Kasumi-1 (cell line): ENCODE data around the gene MICAL2.

Experiments used
- DNase-seq, 2 experiments: peaks; one replicate each; lab custom pipeline; 2025; lab: John Stamatoyannopoulos, UW

MICAL2 gene

DNA sequence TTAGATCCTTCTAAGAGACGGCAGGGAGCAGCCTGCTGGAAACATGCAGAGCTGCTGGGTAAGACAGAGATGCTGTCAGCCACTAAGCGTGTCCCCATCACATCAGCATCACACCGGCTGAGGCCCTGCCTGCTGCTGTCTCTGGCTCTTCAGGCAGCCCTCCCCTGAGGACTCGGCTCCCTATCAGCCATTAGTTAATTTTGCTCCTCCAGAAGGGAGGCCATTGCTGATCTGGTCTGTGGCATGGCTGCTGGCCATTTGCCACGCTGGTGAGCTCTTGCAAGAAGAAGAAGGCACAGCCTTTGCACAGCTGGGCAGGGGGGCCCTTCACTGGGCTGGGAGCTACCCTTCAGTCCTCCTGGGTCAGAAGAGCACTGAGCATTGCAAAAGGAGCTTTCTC, 135.8 kb downstream of the MICAL2 start:
- DNase-seq = no peak

DNA sequence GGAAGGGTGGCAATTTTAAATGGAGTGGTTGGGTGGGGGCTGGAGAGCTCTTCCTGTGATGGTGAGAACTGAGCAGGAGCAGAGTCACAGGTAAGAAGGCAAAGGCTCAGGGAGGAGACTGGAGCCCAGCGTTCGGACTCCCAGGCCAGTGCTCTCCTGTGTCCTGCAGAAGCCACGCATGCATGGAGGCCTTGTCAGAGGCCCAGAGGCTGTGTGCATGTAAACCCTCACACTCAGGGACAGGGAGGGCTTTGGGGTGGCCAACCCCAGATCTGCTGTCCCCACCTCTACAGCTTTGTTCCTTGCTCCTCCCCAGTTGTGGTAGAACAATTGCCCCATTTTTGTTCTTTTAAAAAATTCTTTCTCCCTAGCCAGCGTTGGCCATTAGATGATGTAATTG, 136.6 kb downstream of the MICAL2 start:
- DNase-seq = no peak

DNA sequence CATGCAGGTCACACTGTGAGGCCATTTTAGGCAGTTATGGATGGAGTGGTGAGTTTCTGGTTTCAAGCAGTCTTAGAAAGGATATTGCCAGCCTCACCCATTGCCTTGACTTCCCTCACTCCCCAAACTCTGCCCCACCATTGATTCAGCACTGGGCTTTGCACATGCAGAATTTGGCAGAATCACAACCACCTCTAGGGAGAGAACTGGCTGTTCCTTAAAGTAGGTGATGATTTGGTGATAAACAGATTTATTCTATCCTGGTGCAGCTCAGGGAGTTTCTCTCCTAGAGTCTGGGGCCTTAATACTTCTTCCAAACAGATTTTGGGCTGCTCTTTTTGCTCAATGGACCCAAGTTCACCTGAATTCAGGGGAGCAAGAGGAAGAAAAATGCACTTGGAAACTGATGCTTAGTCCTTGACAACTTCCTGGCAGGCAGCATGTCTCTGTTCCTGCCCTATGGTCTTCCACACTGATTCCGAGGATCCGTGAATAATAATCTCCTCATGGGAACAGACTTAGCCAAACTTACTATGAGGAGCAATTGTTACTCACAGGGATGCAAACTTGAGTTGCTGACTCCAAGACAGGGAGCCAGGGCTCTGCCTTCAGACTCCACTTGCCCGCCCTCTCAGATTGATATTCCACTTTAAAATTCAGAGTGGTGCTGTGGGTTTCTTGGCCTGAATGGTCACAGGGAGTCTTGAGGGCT, 137.3 kb downstream of the MICAL2 start:
- no peak for DNase-seq

- no peak for DNase-seq
Measured at GRCh38 chr11:12248330-12248729, 137.9 kb downstream of the MICAL2 start.

DNA sequence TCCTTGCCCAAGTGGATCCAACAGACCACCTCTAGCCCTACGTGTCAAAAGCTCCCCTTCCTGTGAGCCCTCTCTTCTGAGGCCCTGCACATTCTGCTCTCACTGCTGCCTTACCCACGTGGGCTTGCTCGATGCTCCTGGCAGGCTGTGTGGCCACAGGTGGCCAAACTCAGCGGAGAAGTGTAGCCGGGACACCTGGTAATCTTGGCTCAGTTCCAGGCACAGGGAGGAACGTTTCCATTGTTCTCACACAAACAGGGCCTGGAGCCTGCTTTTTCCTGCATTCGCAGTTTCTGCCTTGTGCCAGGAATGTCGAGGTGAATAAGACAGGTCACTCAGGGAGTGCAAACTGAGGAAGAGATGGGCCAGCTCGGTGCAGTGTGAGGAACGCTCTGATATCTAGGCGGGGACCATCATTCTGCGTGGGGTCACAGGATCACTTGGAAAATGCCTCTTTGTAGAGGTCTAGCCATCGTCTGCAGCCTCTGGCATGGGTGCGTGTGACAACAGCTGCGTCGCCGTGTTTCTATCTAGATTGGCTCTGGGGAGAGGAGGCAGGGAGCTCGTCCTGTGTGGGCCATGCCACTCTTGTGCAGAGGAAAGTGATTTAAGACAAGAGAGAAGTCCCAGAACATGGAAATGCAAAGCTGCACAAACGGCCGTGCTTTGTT, 139.3 kb downstream of the MICAL2 start:
- DNase-seq = no peak

- DNase-seq = no peak
Measured at GRCh38 chr11:12251666-12252560, 141.5 kb downstream of the MICAL2 start.

GRCh38 chr11:12253843-12254281, 143.5 kb downstream of the MICAL2 start:
- no peak for DNase-seq

DNA sequence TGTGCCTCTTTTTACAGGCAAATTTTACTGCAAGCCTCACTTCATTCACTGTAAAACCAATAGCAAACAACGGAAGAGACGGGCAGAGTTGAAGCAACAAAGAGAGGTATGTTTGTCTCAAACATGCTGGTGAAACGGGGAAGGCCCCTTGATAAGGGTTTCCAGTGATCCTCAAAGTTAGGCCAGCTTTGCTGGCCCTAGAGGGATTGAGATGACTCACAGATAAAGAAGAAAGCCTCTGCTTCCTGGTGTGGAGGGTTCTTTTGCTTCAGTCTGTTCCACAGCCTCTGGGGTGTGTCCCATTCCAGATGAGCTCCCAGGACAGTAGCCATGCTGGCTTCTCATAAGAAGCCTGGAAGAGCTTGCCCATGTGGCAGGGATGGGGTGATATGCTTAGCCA, 148.1 kb downstream of the MICAL2 start:
- DNase-seq = no peak

DNA sequence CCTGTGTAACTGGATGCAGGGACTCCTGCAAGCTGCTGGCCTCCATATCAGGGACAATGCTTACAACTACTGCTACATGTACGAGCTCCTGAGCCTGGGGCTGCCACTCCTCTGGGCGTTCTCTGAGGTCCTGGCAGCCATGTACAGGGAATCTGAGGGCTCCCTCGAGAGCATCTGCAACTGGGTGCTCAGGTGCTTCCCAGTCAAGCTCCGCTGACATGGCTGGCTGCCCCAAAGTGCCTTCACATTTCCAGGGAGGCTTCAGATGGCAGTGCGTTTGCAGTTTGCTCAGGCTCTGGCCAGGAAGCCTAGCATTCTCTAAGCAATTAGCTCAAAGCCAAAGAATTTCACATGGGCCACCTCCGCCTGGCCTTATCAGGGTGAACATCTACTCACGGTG, 149.6 kb downstream of the MICAL2 start:
- no peak for DNase-seq

DNA sequence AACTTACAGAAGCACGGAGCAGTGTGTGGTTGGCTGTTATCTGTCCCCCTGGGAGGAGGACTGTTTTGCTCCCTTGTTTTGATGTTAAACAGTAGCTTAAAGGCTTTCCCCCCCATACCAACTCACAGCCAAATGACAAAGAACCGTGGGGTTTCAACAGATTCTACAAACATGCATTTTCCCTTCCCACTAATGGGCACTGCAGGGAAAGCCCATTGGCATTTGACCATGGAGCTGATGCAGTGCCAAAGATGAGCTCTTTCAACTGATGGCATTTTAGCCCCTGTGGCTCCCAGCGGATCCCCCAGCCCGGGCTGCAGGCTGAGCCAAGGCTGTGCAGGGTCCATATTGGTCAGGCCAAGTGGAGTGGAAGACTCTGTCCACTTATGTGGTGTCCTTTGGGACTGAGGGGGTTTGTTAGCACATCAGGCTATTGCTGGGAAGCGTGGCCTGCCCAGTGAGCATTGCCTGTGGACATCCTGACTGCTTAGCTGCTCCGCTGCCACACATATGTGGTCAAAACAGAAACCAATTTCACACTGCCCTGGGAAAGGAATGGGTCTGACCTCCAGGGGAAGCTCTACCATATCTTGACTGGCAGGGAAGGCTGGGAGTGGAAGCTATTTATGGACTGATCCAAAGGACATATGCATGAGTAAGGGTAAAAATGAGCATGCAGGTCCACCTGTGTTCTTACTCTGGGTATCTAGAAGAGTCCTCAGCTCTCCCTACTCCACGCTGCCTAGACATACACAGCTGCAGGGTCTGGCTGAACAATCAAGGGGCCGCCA, 150.5 kb downstream of the MICAL2 start:
- no peak for DNase-seq

DNA sequence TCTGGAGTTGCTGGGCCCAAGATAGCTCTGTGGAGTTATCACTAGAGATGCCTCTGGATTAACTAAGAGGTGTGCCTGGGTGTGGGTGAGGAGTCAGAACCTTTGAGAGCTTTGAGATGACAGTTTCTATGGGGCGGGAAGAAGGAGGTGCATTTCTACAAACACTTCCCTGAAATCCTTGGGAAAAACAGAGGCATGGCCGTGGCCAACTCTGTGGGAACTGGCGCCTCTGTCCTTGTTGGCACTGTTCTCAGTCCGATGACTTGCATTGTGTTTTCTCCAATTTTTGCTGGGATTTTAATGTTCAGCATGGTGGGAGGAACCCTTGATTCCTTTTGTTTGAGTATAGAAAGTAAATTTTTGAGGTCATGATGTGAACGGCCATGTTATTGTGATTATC, 151.2 kb downstream of the MICAL2 start:
- no peak for DNase-seq

DNA sequence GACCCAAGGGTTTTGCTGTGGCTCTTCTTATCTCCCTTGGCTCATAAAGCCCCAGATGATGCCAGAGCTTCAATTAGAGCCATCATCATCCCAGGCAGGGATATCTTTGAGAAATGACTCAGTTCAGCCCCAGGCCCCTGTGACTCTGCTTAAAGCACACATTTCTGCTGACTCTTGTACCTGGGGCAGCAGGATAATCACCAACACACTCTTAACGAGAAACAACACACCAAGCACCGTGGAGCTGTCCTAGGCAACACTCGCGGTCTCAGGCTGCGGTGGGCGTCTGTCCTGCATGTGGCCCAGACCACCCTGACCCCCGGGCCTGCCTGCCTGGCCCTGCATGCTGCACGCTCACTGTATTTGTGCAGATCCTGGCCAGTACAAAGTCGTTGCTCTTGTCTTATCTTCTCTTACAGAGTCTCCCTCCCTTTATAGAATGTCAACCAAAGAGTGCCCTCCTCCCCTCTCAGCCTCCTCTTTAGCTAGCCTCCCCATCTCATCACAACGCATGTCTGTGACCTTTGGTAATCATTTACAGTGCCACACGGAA, 152.8 kb downstream of the MICAL2 start:
- DNase-seq = no peak

DNA sequence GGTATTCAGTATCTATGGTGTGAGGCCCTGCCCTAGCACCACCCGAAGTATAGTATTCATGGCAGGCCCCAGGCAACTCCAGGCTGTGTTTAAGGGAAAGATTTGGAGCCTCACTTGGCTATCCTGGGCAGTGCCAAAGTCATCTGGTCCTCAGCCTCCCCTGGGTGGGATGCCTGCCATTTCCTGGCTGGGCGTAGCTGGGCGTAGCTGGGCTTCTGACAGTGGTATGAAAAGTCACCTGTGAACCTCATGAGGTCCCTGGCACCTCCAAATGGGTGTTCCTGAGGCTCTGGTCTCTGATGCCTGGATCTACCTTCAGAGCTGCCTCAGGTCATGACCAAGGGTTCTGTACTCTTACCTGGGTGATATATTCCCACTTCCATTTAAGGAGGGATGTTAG, 154.0 kb downstream of the MICAL2 start:
- DNase-seq = no peak

GRCh38 chr11:12266132-12266531, 155.7 kb downstream of the MICAL2 start:
- no peak for DNase-seq

GRCh38 chr11:12266943-12267342, 156.6 kb downstream of the MICAL2 start:
- no peak for DNase-seq

DNA sequence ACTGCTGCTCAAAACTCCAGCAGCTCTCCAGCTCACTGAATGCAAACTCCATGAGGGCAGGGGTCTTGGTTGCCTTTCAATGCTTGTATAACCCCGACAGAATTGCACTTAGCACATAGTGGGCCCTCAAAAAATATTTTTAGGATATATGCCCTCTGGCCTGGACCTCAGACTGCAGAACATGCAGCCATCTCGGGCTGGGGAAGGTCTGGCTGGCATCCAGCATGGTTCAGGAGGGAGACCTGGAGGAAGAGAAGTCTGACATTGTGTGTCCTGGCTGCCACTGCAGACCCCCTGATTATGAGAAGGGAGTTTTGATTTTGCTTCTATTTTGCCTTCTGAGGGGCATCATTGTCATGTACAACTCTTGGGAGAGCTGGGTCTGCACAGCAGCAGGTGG, 157.5 kb downstream of the MICAL2 start:
- no peak for DNase-seq

GRCh38 chr11:12269104-12269441, 158.7 kb downstream of the MICAL2 start:
- DNase-seq = no peak

DNA sequence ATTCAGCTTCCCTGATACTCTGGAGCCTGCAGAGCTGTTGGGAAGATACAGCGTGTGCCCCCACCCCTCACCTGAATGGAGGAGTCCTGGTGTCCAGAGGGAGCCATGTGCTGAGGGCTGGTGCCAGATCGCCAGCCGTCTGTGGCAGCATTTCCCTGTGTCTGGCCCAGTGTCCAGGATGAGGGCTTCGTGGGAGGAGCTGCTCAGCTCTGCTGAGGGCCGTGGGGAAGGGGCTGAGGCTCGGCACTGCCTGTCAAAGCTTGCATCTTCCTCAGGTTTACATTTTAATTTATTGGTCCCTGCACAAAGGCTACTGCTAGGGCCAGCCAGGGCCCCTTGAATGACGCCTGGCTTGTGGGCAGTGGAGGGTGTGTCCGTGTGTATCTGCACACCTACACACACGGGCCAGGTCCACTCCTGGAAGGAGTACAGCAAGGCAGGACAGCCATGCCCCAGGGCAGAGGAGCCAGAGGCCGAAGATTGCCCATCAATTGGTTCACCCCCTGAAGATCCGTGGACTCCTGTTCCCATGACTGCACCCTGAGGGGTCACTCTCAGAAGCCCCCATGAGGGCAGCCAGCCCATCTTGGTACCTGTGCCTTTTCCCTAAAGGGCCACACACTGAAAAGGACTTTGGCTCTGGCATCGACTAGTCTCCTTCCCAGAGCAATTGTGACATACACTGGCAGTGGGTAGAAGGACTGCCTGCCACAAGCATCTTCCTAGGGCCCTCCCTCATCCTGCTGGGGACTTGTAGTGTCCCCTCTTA, 159.2 kb downstream of the MICAL2 start:
- DNase-seq = no peak

DNA sequence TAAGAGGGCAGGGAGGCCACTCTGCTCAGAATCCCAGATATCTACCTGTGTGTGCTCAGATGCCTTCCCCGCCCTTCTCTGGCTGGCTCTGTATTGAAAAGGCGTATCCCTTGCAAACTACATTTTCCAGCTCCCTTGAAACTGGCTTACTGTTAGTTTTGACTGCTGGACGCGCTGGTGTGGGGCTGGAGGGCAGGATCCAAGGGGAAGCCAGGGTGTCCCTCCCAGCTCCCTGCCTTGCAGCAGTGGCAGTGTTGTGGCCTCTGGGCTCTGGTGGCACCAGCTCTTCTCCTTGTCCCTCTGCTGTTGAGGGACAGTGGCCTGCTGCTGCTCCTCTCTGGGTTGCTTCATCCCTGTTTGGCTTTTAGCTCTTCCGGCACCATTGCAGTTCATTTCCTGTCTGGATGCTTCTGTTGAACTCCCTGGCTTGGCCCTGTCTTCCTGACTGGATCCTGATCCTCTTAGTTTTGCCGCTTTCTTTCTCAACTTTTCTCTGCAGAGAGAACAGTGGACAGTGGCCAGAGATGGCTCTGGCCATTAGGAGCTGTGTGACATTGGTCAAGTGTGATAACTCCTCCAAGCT, 159.9 kb downstream of the MICAL2 start:
- no peak for DNase-seq

GRCh38 chr11:12270817-12271216, 160.4 kb downstream of the MICAL2 start:
- DNase-seq = no peak

DNA sequence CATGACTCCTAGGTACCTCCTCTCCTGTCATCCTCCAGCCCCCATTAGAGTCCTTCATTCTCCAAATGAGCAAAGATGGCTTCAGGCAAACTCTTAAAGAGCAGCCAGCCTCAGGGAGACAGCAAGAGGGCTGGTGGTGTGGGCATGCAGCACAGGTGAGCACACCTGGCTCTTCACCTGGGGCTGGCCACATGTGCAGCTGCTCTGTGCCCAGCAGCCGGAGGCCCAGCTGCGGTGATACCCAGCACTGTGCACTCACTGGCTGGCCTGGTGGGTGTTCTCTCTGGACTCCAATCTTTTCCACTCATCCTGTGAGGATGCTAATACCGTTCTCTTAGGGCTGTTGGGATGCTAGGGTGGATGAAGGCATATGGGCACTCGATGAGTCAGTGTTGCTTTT, 160.9 kb downstream of the MICAL2 start:
- DNase-seq = no peak
